ENCODE measurements around the gene FCHSD2. TPM values are rescaled to one million over a fixed set of nuclear protein-coding genes. Genes with fewer than 3 reads are reported as not detected.

Gene FCHSD2
- total RNA-seq, 4 donors from 2014 or later, result 6.7 to 95.7 (median 10.2) TPM

GRCh38 chr11:72965672-72966071 lies 176.4 kb downstream of the FCHSD2 start:
- no peak for DNase-seq
- no peaks in the 10 kb centered on the region for H3K27me3 ChIP-seq
- H3K9me3 ChIP-seq, result no peaks in the 10 kb centered on the region
- no peaks in the 10 kb centered on the region for H3K36me3 ChIP-seq
- no peak overlapping the region for H3K27ac ChIP-seq
- no peaks in the 10 kb centered on the region for H3K4me1 ChIP-seq
- H3K4me3 ChIP-seq, result no peak overlapping the region
- TF ChIP-seq, protein P1, sequence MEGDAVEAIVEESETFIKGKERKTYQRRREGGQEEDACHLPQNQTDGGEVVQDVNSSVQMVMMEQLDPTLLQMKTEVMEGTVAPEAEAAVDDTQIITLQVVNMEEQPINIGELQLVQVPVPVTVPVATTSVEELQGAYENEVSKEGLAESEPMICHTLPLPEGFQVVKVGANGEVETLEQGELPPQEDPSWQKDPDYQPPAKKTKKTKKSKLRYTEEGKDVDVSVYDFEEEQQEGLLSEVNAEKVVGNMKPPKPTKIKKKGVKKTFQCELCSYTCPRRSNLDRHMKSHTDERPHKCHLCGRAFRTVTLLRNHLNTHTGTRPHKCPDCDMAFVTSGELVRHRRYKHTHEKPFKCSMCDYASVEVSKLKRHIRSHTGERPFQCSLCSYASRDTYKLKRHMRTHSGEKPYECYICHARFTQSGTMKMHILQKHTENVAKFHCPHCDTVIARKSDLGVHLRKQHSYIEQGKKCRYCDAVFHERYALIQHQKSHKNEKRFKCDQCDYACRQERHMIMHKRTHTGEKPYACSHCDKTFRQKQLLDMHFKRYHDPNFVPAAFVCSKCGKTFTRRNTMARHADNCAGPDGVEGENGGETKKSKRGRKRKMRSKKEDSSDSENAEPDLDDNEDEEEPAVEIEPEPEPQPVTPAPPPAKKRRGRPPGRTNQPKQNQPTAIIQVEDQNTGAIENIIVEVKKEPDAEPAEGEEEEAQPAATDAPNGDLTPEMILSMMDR (IDR thresholded peaks at IDR 0.05), result no peak
- TF ChIP-seq POLR2A (IDR thresholded peaks at IDR 0.05), result no peak

- Histone ChIP-seq H3K36me3 (no peaks in the 10 kb centered on the region), H3K9me3 (no peaks in the 10 kb centered on the region), H3K4me3 (no peak overlapping the region), H3K4me1 (no peaks in the 10 kb centered on the region), H3K27me3 (no peaks in the 10 kb centered on the region), H3K27ac (no peak overlapping the region)
- TF ChIP-seq, protein P1 (IDR thresholded peaks at IDR 0.05), result no peak
- no peak for TF ChIP-seq POLR2A (IDR thresholded peaks at IDR 0.05)
- no peak for DNase-seq
These were observed 179.4 kb downstream of the FCHSD2 start for GRCh38 chr11:72962717-72963116.

GRCh38 chr11:72962084-72962483 lies 180.0 kb downstream of the FCHSD2 start:
- Histone ChIP-seq H3K9me3 (no peaks in the 10 kb centered on the region), H3K27me3 (no peaks in the 10 kb centered on the region), H3K4me1 (no peaks in the 10 kb centered on the region), H3K36me3 (no peaks in the 10 kb centered on the region), H3K27ac (no peak overlapping the region), H3K4me3 (no peak overlapping the region)
- no peak for DNase-seq
- TF ChIP-seq, protein P1 (IDR thresholded peaks at IDR 0.05), result no peak
- TF ChIP-seq POLR2A (IDR thresholded peaks at IDR 0.05), result no peak

- no peak for DNase-seq
- TF ChIP-seq, protein P1 (IDR thresholded peaks at IDR 0.05), result no peak
- TF ChIP-seq POLR2A (IDR thresholded peaks at IDR 0.05), result no peak
- Histone ChIP-seq H3K4me1 (no peaks in the 10 kb centered on the region), H3K27ac (no peak overlapping the region), H3K36me3 (no peaks in the 10 kb centered on the region), H3K27me3 (no peaks in the 10 kb centered on the region), H3K9me3 (no peaks in the 10 kb centered on the region), H3K4me3 (no peak overlapping the region)
These were observed 182.0 kb downstream of the FCHSD2 start for GRCh38 chr11:72959998-72960731.

- no peaks in the 10 kb centered on the region for H3K9me3 ChIP-seq
- no peak for DNase-seq
- H3K27ac ChIP-seq, result no peak overlapping the region
- no peak overlapping the region for H3K4me3 ChIP-seq
- H3K4me1 ChIP-seq, result no peaks in the 10 kb centered on the region
- no peaks in the 10 kb centered on the region for H3K36me3 ChIP-seq
- TF ChIP-seq, protein P1 (IDR thresholded peaks at IDR 0.05), result no peak
- no peaks in the 10 kb centered on the region for H3K27me3 ChIP-seq
These were observed 183.3 kb downstream of the FCHSD2 start for GRCh38 chr11:72958791-72959190.
